Endothelial cell of umbilical vein (primary cell): ENCODE measurements around the gene SEMA7A. TPM values are rescaled to one million over a fixed set of nuclear protein-coding genes. Genes with fewer than 3 reads are reported as not detected.

Experiments used
- BruUV-seq: library from RNA; stranded (reverse); fragments of 400-500 nt; replicated peaks from 2 replicates; lab custom pipeline; 2021; lab: Mats Ljungman, UMichigan
- CTCF ChIA-PET: fragments of 300-600, 350-600 bp; sonication (Branson Sonifier 250); formaldehyde crosslinking; loops from one replicate; lab custom pipeline; 2021; ENCODE audit warnings: antibody characterized with exemption, inconsistent platforms; lab: Charles Lee
- POLR2A ChIA-PET: fragments of 300-600, 350-600 bp; sonication (Branson Sonifier 250); formaldehyde crosslinking; loops from one replicate; lab custom pipeline; 2021; ENCODE audit warnings: antibody characterized with exemption, inconsistent platforms; lab: Charles Lee
- DNase-seq: peaks from one replicate; pipeline ENCODE4 v3.0.0-alpha.2; 2011; ENCODE audit warnings: low read depth, low spot score
- FAIRE-seq: peaks from 2 replicates; lab custom pipeline; 2011; peaks lifted over from hg19 to GRCh38; lab: Jason Lieb, UNC
- H2AFZ ChIP-seq: 2 replicates; pipeline ENCODE4 v1.6.0; 2012; ENCODE audit warnings: low read depth, low read length, control low read depth, inconsistent platforms
- H3K27ac ChIP-seq: 2 replicates; pipeline ENCODE4 v1.5.1; 2011; ENCODE audit warnings: low read depth, mild to moderate bottlenecking, control low read depth, low read length, moderate library complexity; ENCODE audit not compliant: insufficient read depth
- H3K27me3 ChIP-seq, 2 experiments: 2 replicates each; pipeline versions ENCODE4 v1.6.0 to v1.6.1; 2011; ENCODE audit warnings: low read length in 2 of 2, mixed read lengths in 1 of 2; ENCODE audit not compliant: control insufficient read depth in 2 of 2, insufficient read depth in 2 of 2
- H3K36me3 ChIP-seq, 2 experiments: 2 replicates in 1 of 2; 3 replicates in 1 of 2; pipeline ENCODE4 v1.5.1; 2011; ENCODE audit warnings: low read length in 2 of 2, mild to moderate bottlenecking in 1 of 2, moderate library complexity in 1 of 2; ENCODE audit not compliant: control insufficient read depth in 2 of 2, insufficient read depth in 2 of 2; ENCODE audit errors: extremely low read depth in 1 of 2
- H3K4me1 ChIP-seq: 3 replicates; pipeline ENCODE4 v1.5.1; 2011; ENCODE audit warnings: mild to moderate bottlenecking, low read length; ENCODE audit not compliant: control insufficient read depth, insufficient read depth; ENCODE audit errors: extremely low read depth
- H3K4me2 ChIP-seq: 2 replicates; pipeline ENCODE4 v1.6.1; 2011; ENCODE audit warnings: low read length, control low read depth, mixed read lengths; ENCODE audit not compliant: insufficient read depth
- H3K4me3 ChIP-seq, 3 experiments: fragments of 200-600 bp in 1 of 3; sonication (generic), shearing (Covaris generic) in 1 of 3; replicated peaks in 1 of 3; 2 replicates each; pipeline ENCODE4 v1.5.1; 2011 to 2016; ENCODE audit warnings: control low read depth in 3 of 3, low read length in 3 of 3, mild to moderate bottlenecking in 2 of 3, inconsistent platforms in 1 of 3, low read depth in 1 of 3, moderate library complexity in 1 of 3; ENCODE audit not compliant: insufficient read depth in 1 of 3
- H3K79me2 ChIP-seq: 2 replicates; pipeline ENCODE4 v1.6.0; 2012; ENCODE audit warnings: low read length, inconsistent platforms; ENCODE audit not compliant: control insufficient read depth, insufficient read depth
- H3K9ac ChIP-seq: replicated peaks from 2 replicates; pipeline ENCODE3; 2011; ENCODE audit warnings: low read length, control low read depth; ENCODE audit not compliant: insufficient read depth; ENCODE audit errors: extremely low read depth
- H3K9me1 ChIP-seq: replicated peaks from 3 replicates; pipeline ENCODE4 v1.6.0; 2011; ENCODE audit warnings: mild to moderate bottlenecking, low read length; ENCODE audit not compliant: control insufficient read depth, insufficient read depth; ENCODE audit errors: extremely low read depth
- H3K9me3 ChIP-seq: replicated peaks from 2 replicates; pipeline ENCODE4 v1.5.1; 2012; ENCODE audit warnings: low read length, inconsistent platforms; ENCODE audit not compliant: control insufficient read depth, insufficient read depth
- H4K20me1 ChIP-seq: replicated peaks from 2 replicates; pipeline ENCODE3; 2011; ENCODE audit warnings: mild to moderate bottlenecking, low read length; ENCODE audit not compliant: control insufficient read depth, insufficient read depth; ENCODE audit errors: extremely low read depth
- CTCF ChIP-seq, 2 donors: IDR thresholded peaks; 1 replicate in 1 of 2; 2 replicates in 1 of 2; pipeline ENCODE4 v1.5.1; 2011; ENCODE audit warnings: low read length in 2 of 2, mild to moderate bottlenecking in 2 of 2, moderate library complexity in 2 of 2, control low read depth in 1 of 2, inconsistent platforms in 1 of 2, low read depth in 1 of 2; ENCODE audit not compliant: insufficient read depth in 1 of 2; ENCODE audit errors: extremely low read depth in 1 of 2
- EZH2 ChIP-seq: IDR thresholded peaks from 2 replicates; pipeline ENCODE4 v1.6.1; 2012; ENCODE audit warnings: borderline replicate concordance, low read depth, mild to moderate bottlenecking, moderate library complexity, low read length, inconsistent platforms; ENCODE audit not compliant: severe bottlenecking
- FOS ChIP-seq: IDR thresholded peaks from 2 replicates; pipeline ENCODE4 v1.6.1; 2011; ENCODE audit warnings: mild to moderate bottlenecking, low read length, moderate library complexity, borderline replicate concordance; ENCODE audit not compliant: insufficient read depth
- GATA2 ChIP-seq: IDR thresholded peaks from 2 replicates; pipeline ENCODE4 v1.7.0; 2011; ENCODE audit warnings: low read depth, mild to moderate bottlenecking, moderate library complexity, mixed read lengths, low read length; ENCODE audit not compliant: insufficient read length, insufficient read depth
- JUN ChIP-seq: IDR thresholded peaks from 2 replicates; pipeline ENCODE4 v1.6.1; 2011; ENCODE audit warnings: borderline replicate concordance, low read depth; ENCODE audit not compliant: insufficient read length, insufficient read depth
- MYC ChIP-seq: IDR thresholded peaks from one replicate; pipeline ENCODE4 v1.6.1; 2011; ENCODE audit warnings: mild to moderate bottlenecking, low read depth, low read length
- POLR2A ChIP-seq: IDR thresholded peaks from 2 replicates; pipeline ENCODE4 v1.6.1; 2012; ENCODE audit warnings: low read depth, mild to moderate bottlenecking, control low read depth, low read length
- POLR2AphosphoS5 ChIP-seq: IDR thresholded peaks from 2 replicates; pipeline ENCODE4 v1.6.1; 2012; ENCODE audit warnings: low read depth, mild to moderate bottlenecking, control low read depth, low read length, moderate library complexity; ENCODE audit not compliant: insufficient read depth
- dilution Hi-C: fragments of 300-500 bp; cut with MboI; formaldehyde crosslinking; loops from one replicate; pipeline ENCODE4 v1.15.0; 2019; ENCODE audit warnings: low sequenced_read_pairs; ENCODE audit not compliant: extremely low pct_ligation_motif_present
- intact Hi-C: fragments of 100-400 bp; cut with micrococcal nuclease; formaldehyde crosslinking; loops from one replicate; pipeline ENCODE4 v1.10.0; 2022
- polyA plus RNA-seq, 4 experiments: library from polyadenylated mRNA; depleted of rRNA in 3 of 4; stranded (reverse) in 3 of 4; unstranded in 1 of 4; fragments of >200 nt; gene quantifications; 2 replicates each; pipeline versions ENCODE4 v1.2.1 to v1.2.3, GENCODE V29; 2011 to 2012; ENCODE audit warnings: missing spikeins in 1 of 4
- total RNA-seq: library from RNA; stranded (reverse); gene quantifications from 2 replicates; pipeline ENCODE4 v1.2.3, GENCODE V29; 2021
- TF ChIP-seq, protein P1 (sequence below): IDR thresholded peaks from 2 replicates; pipeline ENCODE4 v1.6.1; 2011; ENCODE audit not compliant: insufficient read depth, insufficient read length

SEMA7A gene
- total and polyA plus RNA-seq, 2 donors (not counting 3 experiments of a cell fraction or from before 2014, with no cell fraction given): 1.7 to 2.0 TPM

DNA sequence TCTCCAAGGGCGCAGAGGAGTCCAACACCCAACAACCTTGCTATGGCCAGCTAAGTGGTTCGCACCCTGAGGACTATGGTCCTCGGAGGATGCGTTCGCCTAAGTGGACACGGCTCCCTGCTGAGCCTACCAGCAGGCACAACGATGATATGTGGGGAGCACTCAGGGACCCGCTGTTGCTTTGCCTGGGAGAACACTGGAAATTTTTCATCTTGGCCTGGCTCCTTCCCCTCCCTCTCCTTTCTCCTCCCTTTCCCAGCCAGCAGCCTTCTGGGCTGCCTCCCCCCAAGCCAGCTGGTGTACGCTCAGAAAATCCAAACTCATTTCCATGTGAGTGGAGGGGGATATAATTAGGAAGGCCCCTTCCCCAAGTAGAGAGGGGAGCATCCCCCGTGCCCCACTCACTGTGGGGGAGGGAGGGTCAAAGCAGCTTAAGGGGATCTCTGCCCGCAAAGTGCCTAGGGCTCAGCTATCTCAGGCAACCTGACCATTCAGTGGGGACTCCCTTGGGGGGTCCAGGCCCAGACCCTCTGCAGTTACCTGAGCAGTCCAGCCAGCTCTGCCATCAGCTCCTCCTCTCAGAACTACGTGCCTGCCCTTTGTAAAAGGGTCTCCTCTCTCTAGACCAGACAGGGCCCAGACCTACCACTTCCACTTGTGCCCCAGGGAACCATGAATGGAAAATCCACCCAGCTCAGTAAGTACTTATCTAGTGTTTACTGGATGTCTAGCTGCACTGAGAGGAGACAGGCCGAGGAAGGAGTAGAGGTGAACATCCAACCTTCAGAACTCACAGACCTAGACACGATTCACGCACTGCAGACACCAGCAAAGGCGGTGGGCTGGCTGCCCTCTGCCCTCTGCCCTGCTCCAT is 742 bp upstream of the SEMA7A start:
- no TSS peak for BruUV-seq

More for the DNA sequence above, 742 bp upstream of the SEMA7A start:
- no peaks in the 10 kb centered on the region for H3K79me2 ChIP-seq
- no peaks in the 10 kb centered on the region for H3K4me1 ChIP-seq
- peak overlapping the region; percentile 73 for H2AFZ ChIP-seq
- H3K36me3 ChIP-seq: no peaks in the 10 kb centered on the region
- H3K4me3 ChIP-seq: peak overlapping the region in 1 of 3 experiments; percentile 47
- no peaks in the 10 kb centered on the region for H4K20me1 ChIP-seq
- H3K4me2 ChIP-seq: peak overlapping the region; percentile 47
- ChIA-PET POLR2A (no interaction called here), CTCF (interaction anchor here (0.5 to 2.1 kb wide), 5 partner anchors 49 to 149 kb away, joined by 3 to 8 read pairs (median 5); no protein-coding TSS in a partner anchor)
- no peak overlapping the region for H3K9ac ChIP-seq
- FAIRE-seq (no peak), DNase-seq (no peak)
- dilution Hi-C loops (no loop called here), intact Hi-C loops (loop anchor here (5.0 kb wide), 1 partner anchor 188 kb away; no protein-coding TSS in a partner anchor)
- TF ChIP-seq FOS (no peak), POLR2A (no peak), POLR2AphosphoS5 (no peak), JUN (no peak), EZH2 (no peak), GATA2 (no peak), MYC (no peak), CTCF (IDR thresholded peaks at IDR 0.05; ENCODE audit: extremely low read depth in 1 of 2, insufficient read depth in 1 of 2, low read depth in 1 of 2, low read length in 2 of 2) (no peak)
- TF ChIP-seq, protein P1, sequence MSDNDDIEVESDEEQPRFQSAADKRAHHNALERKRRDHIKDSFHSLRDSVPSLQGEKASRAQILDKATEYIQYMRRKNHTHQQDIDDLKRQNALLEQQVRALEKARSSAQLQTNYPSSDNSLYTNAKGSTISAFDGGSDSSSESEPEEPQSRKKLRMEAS: no peak
- H3K9me3 ChIP-seq: no peaks in the 10 kb centered on the region
- H3K27me3 ChIP-seq: peaks cover 26 to 30% of the 10 kb centered on the region in 2 experiments
- H3K27ac ChIP-seq: no peak overlapping the region
- no peaks in the 10 kb centered on the region for H3K9me1 ChIP-seq
